HG03469 (cell line): ENCODE measurements around the gene TMEM86B.

Source experiments
- ATAC-seq: cut with Tn5 transposase; IDR thresholded peaks from one replicate; pipeline ENCODE4 v1.9.1; 2021; ENCODE audit warnings: mild to moderate bottlenecking, moderate library complexity, moderate number of reproducible peaks; ENCODE audit not compliant: unreplicated experiment

Gene TMEM86B

GRCh38 chr19:55257461-55258420 lies 29.2 kb upstream of the TMEM86B start:
- no peak for ATAC-seq

- no peak for ATAC-seq
Observed at GRCh38 chr19:55256562-55257460, 28.2 kb upstream of the TMEM86B start.

GRCh38 chr19:55255618-55256423 lies 27.3 kb upstream of the TMEM86B start:
- ATAC-seq: no peak

- ATAC-seq: no peak
Observed at GRCh38 chr19:55254625-55254977, 26.0 kb upstream of the TMEM86B start.

GRCh38 chr19:55253842-55254624 lies 25.5 kb upstream of the TMEM86B start:
- ATAC-seq: no peak

- ATAC-seq: no peak
Observed at GRCh38 chr19:55252760-55253663, 24.4 kb upstream of the TMEM86B start.

- ATAC-seq: no peak
Observed at GRCh38 chr19:55251341-55252081, 22.9 kb upstream of the TMEM86B start.

GRCh38 chr19:55250262-55251036 lies 21.9 kb upstream of the TMEM86B start:
- no peak for ATAC-seq

GRCh38 chr19:55249841-55250240 lies 21.3 kb upstream of the TMEM86B start:
- ATAC-seq: no peak

GRCh38 chr19:55248704-55249103 lies 20.1 kb upstream of the TMEM86B start:
- no peak for ATAC-seq

GRCh38 chr19:55248166-55248675 lies 19.7 kb upstream of the TMEM86B start:
- no peak for ATAC-seq

- ATAC-seq: no peak
Observed at GRCh38 chr19:55247621-55248099, 19.1 kb upstream of the TMEM86B start.

- ATAC-seq: no peak
Observed at GRCh38 chr19:55246462-55247451, 18.2 kb upstream of the TMEM86B start.

GRCh38 chr19:55245236-55245904 lies 16.8 kb upstream of the TMEM86B start:
- ATAC-seq: no peak

GRCh38 chr19:55244004-55244680 lies 15.6 kb upstream of the TMEM86B start:
- no peak for ATAC-seq
